ENCODE measurements around the gene QKI.
A peak's percentile ranks its signal among the peaks of the same experiment; 100 is the strongest.

QKI gene

GRCh38 chr6:163501026-163501425 lies 86.5 kb downstream of the QKI start (continued):
- no peak for TF ChIP-seq ZNF518A (tag by site-specific recombination; conservative IDR thresholded peaks at IDR 0.05; ENCODE audit: low read depth)

GRCh38 chr6:163501439-163501838 lies 86.9 kb downstream of the QKI start:
- no peaks in the 10 kb centered on the region for H3K9me3 ChIP-seq (ENCODE audit: control insufficient read depth, insufficient read depth, low read depth, low read length)
- no peaks in the 10 kb centered on the region for H3K4me1 ChIP-seq (ENCODE audit: control insufficient read depth, insufficient read depth, low read length)
- no peak overlapping the region for H3K4me3 ChIP-seq (ENCODE audit: low read depth, low read length)
- no peaks in the 10 kb centered on the region for H3K36me3 ChIP-seq (ENCODE audit: control insufficient read depth in 2 of 2, insufficient read depth in 1 of 2, low read length in 2 of 2)
- POLR2A ChIA-PET: no interaction called here
- H3K27ac ChIP-seq (ENCODE audit: extremely low read depth, low read depth, low read length): no peak overlapping the region
- CTCF ChIA-PET: interaction anchor here (0.6 to 1.2 kb wide), 3 partner anchors 25 to 1651 kb away, joined by 3 to 8 read pairs (median 4); no protein-coding TSS in a partner anchor
- no peak for TF ChIP-seq ZNF2 (tag by site-specific recombination; IDR thresholded peaks at IDR 0.05)
- peak; percentile 90 for TF ChIP-seq SP7 (tag by site-specific recombination; IDR thresholded peaks at IDR 0.05)

- ChIA-PET POLR2A (no interaction called here), CTCF (interaction anchor here (0.7 kb wide), 1 partner anchor 86 kb away, joined by 3 read pairs; no protein-coding TSS in a partner anchor)
- no peak overlapping the region for H3K4me3 ChIP-seq (ENCODE audit: low read depth, low read length)
- TF ChIP-seq ZFP3 (tag by site-specific recombination; IDR thresholded peaks at IDR 0.05; ENCODE audit: low read depth) (no peak), SETDB1 (IDR thresholded peaks at IDR 0.05; ENCODE audit: insufficient read length, low read length) (peak; percentile 51)
- peaks cover 0 to 3% of the 10 kb centered on the region in 2 experiments; a peak in 1 of 3 replicates for H3K36me3 ChIP-seq (ENCODE audit: control insufficient read depth in 2 of 2, insufficient read depth in 1 of 2, low read length in 2 of 2)
- H3K27ac ChIP-seq (ENCODE audit: extremely low read depth, low read depth, low read length): no peak overlapping the region
- H3K4me1 ChIP-seq (ENCODE audit: control insufficient read depth, insufficient read depth, low read length): no peaks in the 10 kb centered on the region
- no peaks in the 10 kb centered on the region for H3K9me3 ChIP-seq (ENCODE audit: control insufficient read depth, insufficient read depth, low read depth, low read length)
These were observed 90.6 kb downstream of the QKI start for GRCh38 chr6:163504984-163505640.

GRCh38 chr6:163507965-163508364 lies 93.4 kb downstream of the QKI start:
- CTCF ChIA-PET: interaction anchor here (0.6 kb wide), 1 partner anchor 57 kb away, joined by 4 read pairs; no protein-coding TSS in a partner anchor
- TF ChIP-seq ZNF558 (tag by site-specific recombination; IDR thresholded peaks at IDR 0.05): peak; percentile 100
- TF ChIP-seq ZNF530 (tag by site-specific recombination; IDR thresholded peaks at IDR 0.05; ENCODE audit: low read depth): no peak
- no peak for TF ChIP-seq ZNF214 (tag by site-specific recombination; IDR thresholded peaks at IDR 0.05; ENCODE audit: borderline replicate concordance)
- 0 out of 2 replicates have a peak, but pooled peaks have one; percentile 22 for TF ChIP-seq ZNF362 (tag by site-specific recombination; IDR thresholded peaks at IDR 0.05)
- peak; percentile 98 for TF ChIP-seq ZNF133 (tag by site-specific recombination; IDR thresholded peaks at IDR 0.05)
- TF ChIP-seq SETDB1 (IDR thresholded peaks at IDR 0.05; ENCODE audit: insufficient read length, low read length): peak; percentile 95
- POLR2A ChIA-PET: no interaction called here

More at GRCh38 chr6:163507965-163508364, 93.4 kb downstream of the QKI start:
- Histone ChIP-seq H3K36me3 (ENCODE audit: control insufficient read depth in 2 of 2, insufficient read depth in 1 of 2, low read length in 2 of 2) (peaks cover 0 to 3% of the 10 kb centered on the region in 2 experiments; a peak in 1 of 3 replicates), H3K27ac (ENCODE audit: extremely low read depth, low read depth, low read length) (no peak overlapping the region), H3K4me3 (ENCODE audit: low read depth, low read length) (no peak overlapping the region), H3K4me1 (ENCODE audit: control insufficient read depth, insufficient read depth, low read length) (no peaks in the 10 kb centered on the region), H3K9me3 (ENCODE audit: control insufficient read depth, insufficient read depth, low read depth, low read length) (no peaks in the 10 kb centered on the region)

All from HEK293 (cell line).